ENCODE results near the gene ACOT7. TPM values are rescaled to one million over a fixed set of nuclear protein-coding genes. Genes with fewer than 3 reads are reported as not detected.

The ACOT7 gene
- total RNA-seq, 5 donors from 2014 or later (not counting 1 experiment from before 2014, with no cell fraction given), result 6.1 to 9.3 (median 7.4) TPM

DNA sequence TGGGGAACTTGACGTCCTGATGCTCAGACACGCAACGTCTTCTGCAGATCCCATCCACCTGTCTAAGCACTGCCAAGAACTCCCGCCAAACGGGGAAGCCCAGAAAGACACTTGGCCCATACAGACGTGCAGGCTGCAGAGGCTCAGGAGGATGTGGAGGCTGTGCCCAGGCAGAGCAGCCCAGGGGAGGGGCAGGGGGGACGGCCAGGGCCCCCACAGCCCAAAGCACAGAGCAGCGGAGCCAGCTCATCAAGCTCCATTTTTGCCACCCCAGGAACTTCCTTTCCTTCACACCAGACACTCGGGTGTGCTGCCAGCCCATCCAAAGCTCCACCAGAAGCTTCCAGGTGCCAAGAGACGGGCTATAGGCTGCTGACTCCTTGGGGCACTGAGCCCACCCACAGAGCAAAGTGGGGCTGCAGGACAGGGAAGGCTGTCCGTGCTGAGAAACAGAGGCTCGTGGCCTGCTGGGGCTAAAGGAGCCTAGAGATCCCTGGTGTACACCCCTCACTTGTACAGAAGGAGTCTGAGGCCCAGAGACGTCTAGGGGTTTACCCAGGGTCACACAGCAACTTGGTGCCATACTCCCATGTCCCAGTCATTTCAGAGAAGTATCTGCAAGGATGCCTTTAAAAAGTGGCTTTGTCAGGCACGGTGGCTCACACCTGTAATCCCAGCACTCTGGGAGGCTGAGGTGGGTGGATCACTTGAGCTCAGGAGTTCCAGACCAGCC is 59.1 kb downstream of the ACOT7 start:
- DNase-seq, result no peak
- no peak overlapping the region for H3K27ac ChIP-seq (ENCODE audit: low read length)
- H3K36me3 Mint-ChIP-seq, result peaks cover 13% of the 10 kb centered on the region
- no peak overlapping the region for H3K4me3 Mint-ChIP-seq
- H3K36me3 ChIP-seq (ENCODE audit: control insufficient read depth in 2 of 2, extremely low read depth in 1 of 2, insufficient read depth in 1 of 2, low read length in 1 of 2), result peaks cover 0 to 3% of the 10 kb centered on the region in 2 donors
- H3K27ac Mint-ChIP-seq, result no peak overlapping the region
- WGBS (ENCODE audit: insufficient coverage), result 90% methylated on average over 13 of the region's 14 CpGs
- H3K27me3 Mint-ChIP-seq, result no peaks in the 10 kb centered on the region
- H3K4me1 ChIP-seq (ENCODE audit: control insufficient read depth in 1 of 2, extremely low read depth in 1 of 2, insufficient read depth in 2 of 2, low read length in 2 of 2), result no peaks in the 10 kb centered on the region
- no peaks in the 10 kb centered on the region for H3K27me3 ChIP-seq (replicated peaks in 1 of 2; ENCODE audit: control insufficient read depth in 2 of 2, extremely low read depth in 1 of 2, insufficient read depth in 2 of 2, low read length in 1 of 2)
- H3K4me1 Mint-ChIP-seq, result no peaks in the 10 kb centered on the region
- POLR2A ChIA-PET, result no interaction called here
- CTCF ChIA-PET, result interaction anchor here in 1 of 2 donors (0.7 kb wide), 1 partner anchor 16 kb away, joined by 7 read pairs; no protein-coding TSS in a partner anchor
- no peaks in the 10 kb centered on the region for H3K9me3 ChIP-seq
- no peak for ATAC-seq (replicated peaks in 1 of 4)
- no peak overlapping the region for H3K4me3 ChIP-seq (ENCODE audit: control insufficient read depth in 1 of 2, extremely low read depth in 1 of 2, low read length in 1 of 2)
- H3K9me3 Mint-ChIP-seq, result no peaks in the 10 kb centered on the region

- POLR2A ChIA-PET, result no interaction called here
- Mint-ChIP-seq H3K27me3 (no peaks in the 10 kb centered on the region), H3K36me3 (peaks cover 15% of the 10 kb centered on the region), H3K9me3 (no peaks in the 10 kb centered on the region), H3K27ac (no peak overlapping the region), H3K4me3 (no peak overlapping the region), H3K4me1 (no peaks in the 10 kb centered on the region)
- ATAC-seq (replicated peaks in 1 of 4) (no peak), DNase-seq (no peak)
- Histone ChIP-seq H3K9me3 (no peaks in the 10 kb centered on the region), H3K27ac (ENCODE audit: low read length) (no peak overlapping the region), H3K27me3 (replicated peaks in 1 of 2; ENCODE audit: control insufficient read depth in 2 of 2, extremely low read depth in 1 of 2, insufficient read depth in 2 of 2, low read length in 1 of 2) (no peaks in the 10 kb centered on the region), H3K4me3 (ENCODE audit: control insufficient read depth in 1 of 2, extremely low read depth in 1 of 2, low read length in 1 of 2) (no peak overlapping the region), H3K4me1 (ENCODE audit: control insufficient read depth in 1 of 2, extremely low read depth in 1 of 2, insufficient read depth in 2 of 2, low read length in 2 of 2) (no peaks in the 10 kb centered on the region), H3K36me3 (ENCODE audit: control insufficient read depth in 2 of 2, extremely low read depth in 1 of 2, insufficient read depth in 1 of 2, low read length in 1 of 2) (peaks cover 0 to 3% of the 10 kb centered on the region in 2 donors)
- CTCF ChIA-PET, result no interaction called here
- 100% methylated on average over 3 of the region's 10 CpGs for WGBS (ENCODE audit: insufficient coverage)
These were observed 60.7 kb downstream of the ACOT7 start for GRCh38 chr1:6332821-6333220.

DNA sequence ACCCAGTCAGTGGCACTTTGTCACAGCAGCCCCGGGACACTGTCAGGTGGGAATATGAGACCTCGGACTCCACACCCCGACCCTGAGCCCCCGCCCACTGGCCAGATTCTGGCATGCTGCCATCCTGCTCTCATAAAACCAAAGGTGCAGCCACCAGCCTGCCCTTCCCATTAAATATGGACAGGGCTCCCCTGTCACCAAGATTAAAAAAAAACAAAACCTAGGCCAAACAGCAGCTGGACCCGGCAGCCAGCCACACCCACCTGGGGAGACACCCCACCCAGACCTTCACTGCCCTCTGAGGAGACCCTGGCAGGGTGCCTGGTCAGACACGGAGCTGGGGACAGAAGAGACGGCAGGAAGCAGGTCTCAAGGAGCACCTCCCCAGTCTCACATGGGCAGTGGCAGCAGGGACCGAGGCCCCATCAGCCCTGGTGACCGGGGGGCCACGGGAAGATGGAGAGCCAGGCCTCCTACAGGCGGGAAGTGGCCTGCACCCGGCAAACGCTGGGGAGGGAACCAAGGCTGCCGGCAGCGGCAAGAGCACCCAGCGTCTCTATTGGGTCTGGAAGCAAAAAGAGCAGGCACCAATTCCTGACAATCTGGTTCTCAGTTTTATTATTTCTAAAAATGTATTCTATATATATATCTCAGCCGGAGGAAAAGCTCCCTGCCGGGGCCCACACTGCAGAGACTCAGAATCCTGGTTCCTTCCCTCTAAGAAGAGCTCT is 61.9 kb downstream of the ACOT7 start:
- ChIA-PET CTCF (no interaction called here), POLR2A (no interaction called here)
- no peak overlapping the region for H3K27ac ChIP-seq (ENCODE audit: low read length)
- H3K27me3 Mint-ChIP-seq, result no peaks in the 10 kb centered on the region
- H3K9me3 Mint-ChIP-seq, result no peaks in the 10 kb centered on the region
- DNase-seq (no peak), ATAC-seq (replicated peaks in 1 of 4) (no peak)
- no peaks in the 10 kb centered on the region for H3K4me1 Mint-ChIP-seq
- H3K27me3 ChIP-seq (replicated peaks in 1 of 2; ENCODE audit: control insufficient read depth in 2 of 2, extremely low read depth in 1 of 2, insufficient read depth in 2 of 2, low read length in 1 of 2), result no peaks in the 10 kb centered on the region
- H3K4me3 ChIP-seq (ENCODE audit: control insufficient read depth in 1 of 2, extremely low read depth in 1 of 2, low read length in 1 of 2), result no peak overlapping the region
- H3K9me3 ChIP-seq, result no peaks in the 10 kb centered on the region
- H3K36me3 Mint-ChIP-seq, result peaks cover 15% of the 10 kb centered on the region
- 97% methylated on average over 10 of the region's 18 CpGs for WGBS (ENCODE audit: insufficient coverage)
- H3K4me3 Mint-ChIP-seq, result no peak overlapping the region
- peaks cover 3% of the 10 kb centered on the region in 2 donors for H3K36me3 ChIP-seq (ENCODE audit: control insufficient read depth in 2 of 2, extremely low read depth in 1 of 2, insufficient read depth in 1 of 2, low read length in 1 of 2)
- no peaks in the 10 kb centered on the region for H3K4me1 ChIP-seq (ENCODE audit: control insufficient read depth in 1 of 2, extremely low read depth in 1 of 2, insufficient read depth in 2 of 2, low read length in 2 of 2)
- H3K27ac Mint-ChIP-seq, result no peak overlapping the region

GRCh38 chr1:6330410-6330911 is 63.1 kb downstream of the ACOT7 start:
- H3K9me3 ChIP-seq, result no peaks in the 10 kb centered on the region
- peaks cover 19% of the 10 kb centered on the region for H3K36me3 Mint-ChIP-seq
- H3K27me3 ChIP-seq (replicated peaks in 1 of 2; ENCODE audit: control insufficient read depth in 2 of 2, extremely low read depth in 1 of 2, insufficient read depth in 2 of 2, low read length in 1 of 2), result no peaks in the 10 kb centered on the region
- no peaks in the 10 kb centered on the region for H3K4me1 Mint-ChIP-seq
- ChIA-PET CTCF (no interaction called here), POLR2A (interaction anchor here in 1 of 2 donors (0.5 kb wide), 1 partner anchor 1916 kb away, joined by 3 read pairs; no protein-coding TSS in a partner anchor)
- no peak for DNase-seq
- no peak for ATAC-seq (replicated peaks in 1 of 4)
- H3K27ac ChIP-seq (ENCODE audit: low read length), result no peak overlapping the region
- no peaks in the 10 kb centered on the region for H3K9me3 Mint-ChIP-seq
- WGBS (ENCODE audit: insufficient coverage), result 95% methylated on average over 9 of the region's 16 CpGs
- H3K4me3 Mint-ChIP-seq, result no peak overlapping the region
- peaks cover 3 to 9% of the 10 kb centered on the region in 2 donors for H3K36me3 ChIP-seq (ENCODE audit: control insufficient read depth in 2 of 2, extremely low read depth in 1 of 2, insufficient read depth in 1 of 2, low read length in 1 of 2)
- H3K27ac Mint-ChIP-seq, result no peak overlapping the region
- H3K4me1 ChIP-seq (ENCODE audit: control insufficient read depth in 1 of 2, extremely low read depth in 1 of 2, insufficient read depth in 2 of 2, low read length in 2 of 2), result no peaks in the 10 kb centered on the region
- no peaks in the 10 kb centered on the region for H3K27me3 Mint-ChIP-seq
- no peak overlapping the region for H3K4me3 ChIP-seq (ENCODE audit: control insufficient read depth in 1 of 2, extremely low read depth in 1 of 2, low read length in 1 of 2)

GRCh38 chr1:6329851-6330250 is 63.7 kb downstream of the ACOT7 start:
- DNase-seq (no peak), ATAC-seq (replicated peaks in 1 of 4) (no peak)
- CTCF ChIA-PET, result no interaction called here

DNA sequence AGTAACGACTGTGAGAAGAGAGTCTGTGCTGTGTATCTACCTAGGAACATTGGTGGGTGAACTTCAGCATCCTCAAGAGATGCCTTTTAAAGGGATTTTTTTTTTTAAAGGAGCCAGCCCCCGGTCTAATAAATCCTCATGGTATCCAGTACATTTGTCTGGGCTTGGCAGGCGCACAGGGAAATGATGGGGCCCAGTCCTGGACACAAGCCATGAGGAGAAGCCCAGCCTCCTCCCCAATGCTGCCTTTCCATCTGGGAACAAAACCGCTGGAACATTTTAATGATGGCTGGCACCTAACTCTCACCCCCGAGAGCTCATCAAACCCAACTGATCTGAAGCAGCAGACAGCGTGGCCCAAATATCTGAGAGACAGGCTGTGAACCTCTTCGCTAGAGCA is 64.2 kb downstream of the ACOT7 start:
- Mint-ChIP-seq H3K4me3 (no peak overlapping the region), H3K4me1 (no peaks in the 10 kb centered on the region), H3K9me3 (no peaks in the 10 kb centered on the region), H3K27ac (no peak overlapping the region), H3K36me3 (peaks cover 21% of the 10 kb centered on the region), H3K27me3 (no peaks in the 10 kb centered on the region)
- 97% methylated on average over 5 of the region's 7 CpGs for WGBS (ENCODE audit: insufficient coverage)
- no peaks in the 10 kb centered on the region for H3K9me3 ChIP-seq
- H3K27ac ChIP-seq (ENCODE audit: low read length), result no peak overlapping the region
- ATAC-seq (replicated peaks in 1 of 4) (no peak), DNase-seq (no peak)
- CTCF ChIA-PET, result interaction anchor here in 1 of 2 donors (0.5 kb wide), 1 partner anchor 212 kb away, joined by 4 read pairs; no protein-coding TSS in a partner anchor
- H3K36me3 ChIP-seq (ENCODE audit: control insufficient read depth in 2 of 2, extremely low read depth in 1 of 2, insufficient read depth in 1 of 2, low read length in 1 of 2), result peaks cover 3 to 9% of the 10 kb centered on the region in 2 donors
- H3K4me3 ChIP-seq (ENCODE audit: control insufficient read depth in 1 of 2, extremely low read depth in 1 of 2, low read length in 1 of 2), result no peak overlapping the region
- no peaks in the 10 kb centered on the region for H3K27me3 ChIP-seq (replicated peaks in 1 of 2; ENCODE audit: control insufficient read depth in 2 of 2, extremely low read depth in 1 of 2, insufficient read depth in 2 of 2, low read length in 1 of 2)
- no peaks in the 10 kb centered on the region for H3K4me1 ChIP-seq (ENCODE audit: control insufficient read depth in 1 of 2, extremely low read depth in 1 of 2, insufficient read depth in 2 of 2, low read length in 2 of 2)
- POLR2A ChIA-PET, result no interaction called here

More at GRCh38 chr1:6329851-6330250, 63.7 kb downstream of the ACOT7 start:
- H3K27ac Mint-ChIP-seq, result no peak overlapping the region
- POLR2A ChIA-PET, result interaction anchor here in 1 of 2 donors (0.5 kb wide), 1 partner anchor 1917 kb away, joined by 3 read pairs; no protein-coding TSS in a partner anchor
- Histone ChIP-seq H3K27ac (ENCODE audit: low read length) (no peak overlapping the region), H3K36me3 (ENCODE audit: control insufficient read depth in 2 of 2, extremely low read depth in 1 of 2, insufficient read depth in 1 of 2, low read length in 1 of 2) (peaks cover 3 to 9% of the 10 kb centered on the region in 2 donors), H3K4me3 (ENCODE audit: control insufficient read depth in 1 of 2, extremely low read depth in 1 of 2, low read length in 1 of 2) (no peak overlapping the region), H3K4me1 (ENCODE audit: control insufficient read depth in 1 of 2, extremely low read depth in 1 of 2, insufficient read depth in 2 of 2, low read length in 2 of 2) (no peaks in the 10 kb centered on the region), H3K9me3 (no peaks in the 10 kb centered on the region), H3K27me3 (replicated peaks in 1 of 2; ENCODE audit: control insufficient read depth in 2 of 2, extremely low read depth in 1 of 2, insufficient read depth in 2 of 2, low read length in 1 of 2) (no peaks in the 10 kb centered on the region)
- WGBS (ENCODE audit: insufficient coverage), result 90% methylated on average over 4 of the region's 13 CpGs
- peaks cover 21% of the 10 kb centered on the region for H3K36me3 Mint-ChIP-seq
- no peaks in the 10 kb centered on the region for H3K27me3 Mint-ChIP-seq
- no peaks in the 10 kb centered on the region for H3K9me3 Mint-ChIP-seq
- H3K4me3 Mint-ChIP-seq, result no peak overlapping the region
- H3K4me1 Mint-ChIP-seq, result no peaks in the 10 kb centered on the region

All from T-cell (primary cell).